Measurements from ENCODE around the gene ADGRL1.
A peak's percentile ranks its signal among the peaks of the same experiment; 100 is the strongest.

ADGRL1 gene

DNA sequence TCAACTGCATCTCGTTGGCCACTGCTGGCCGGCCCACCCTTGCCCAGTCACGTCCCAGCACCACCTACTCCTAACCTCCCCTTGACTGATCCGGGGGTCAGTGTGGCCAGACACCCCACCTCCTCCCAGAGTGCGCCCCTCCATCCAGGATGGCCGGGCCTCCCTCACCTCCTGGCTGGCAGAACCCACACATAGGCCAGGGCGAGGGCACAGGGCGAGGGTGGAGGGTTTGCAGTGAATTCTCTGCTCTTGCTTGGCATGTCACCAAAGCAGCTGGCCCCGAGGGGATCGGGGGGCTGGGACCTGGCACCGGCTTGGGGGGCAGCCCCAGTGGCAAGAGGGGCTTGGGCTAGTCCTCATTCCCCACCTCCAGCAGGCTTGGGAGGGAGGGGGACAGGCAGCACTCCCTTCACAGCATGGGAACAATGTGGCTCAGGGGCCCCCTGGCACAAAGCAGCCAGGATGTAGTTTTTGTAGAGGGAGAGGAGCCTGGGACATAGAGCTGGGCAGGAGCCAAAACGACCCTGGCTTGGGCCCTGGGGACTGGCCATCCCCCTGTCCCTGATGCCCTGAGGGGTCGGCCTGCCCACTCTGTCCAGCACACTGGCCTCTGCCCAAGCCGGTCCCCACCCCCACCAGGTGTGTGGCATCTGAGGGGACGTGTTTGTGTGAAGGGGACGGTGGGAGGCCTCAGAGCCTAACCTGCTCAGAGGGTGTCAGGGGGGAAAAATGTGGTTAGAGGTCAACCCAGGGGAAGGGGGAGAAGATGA, 41.1 kb downstream of the ADGRL1 start:
- no peak for DNase-seq (ENCODE audit: low read depth, low spot score)

DNA sequence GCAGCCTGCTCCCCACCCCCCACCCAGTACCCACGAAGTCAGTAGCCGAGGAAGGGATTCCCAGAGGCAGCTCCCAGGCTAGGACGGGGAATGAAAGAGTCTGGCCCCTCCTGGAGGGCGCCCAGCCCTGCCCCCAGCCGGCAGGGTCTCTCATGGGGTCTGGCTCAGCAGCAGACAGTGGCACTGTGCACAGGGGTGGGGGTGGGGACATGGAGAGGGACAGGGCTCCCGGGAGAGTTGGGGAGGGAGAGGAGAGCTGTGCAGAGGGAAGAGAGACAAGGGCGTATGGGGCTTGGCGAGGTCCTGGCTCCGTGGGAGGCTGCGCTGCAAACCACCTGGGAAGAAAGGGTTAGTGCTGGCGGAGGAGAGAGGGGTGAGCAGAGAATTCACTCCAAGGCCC, 41.9 kb downstream of the ADGRL1 start:
- H3K27ac ChIP-seq: no peak overlapping the region
- DNase-seq (ENCODE audit: low read depth, low spot score): no peak

More for the DNA sequence above, 41.1 kb downstream of the ADGRL1 start:
- no peak overlapping the region for H3K27ac ChIP-seq

- no peak overlapping the region for H3K27ac ChIP-seq
- no peak for DNase-seq (ENCODE audit: low read depth, low spot score)
Measured at GRCh38 chr19:14162871-14163297, 43.1 kb downstream of the ADGRL1 start.

DNA sequence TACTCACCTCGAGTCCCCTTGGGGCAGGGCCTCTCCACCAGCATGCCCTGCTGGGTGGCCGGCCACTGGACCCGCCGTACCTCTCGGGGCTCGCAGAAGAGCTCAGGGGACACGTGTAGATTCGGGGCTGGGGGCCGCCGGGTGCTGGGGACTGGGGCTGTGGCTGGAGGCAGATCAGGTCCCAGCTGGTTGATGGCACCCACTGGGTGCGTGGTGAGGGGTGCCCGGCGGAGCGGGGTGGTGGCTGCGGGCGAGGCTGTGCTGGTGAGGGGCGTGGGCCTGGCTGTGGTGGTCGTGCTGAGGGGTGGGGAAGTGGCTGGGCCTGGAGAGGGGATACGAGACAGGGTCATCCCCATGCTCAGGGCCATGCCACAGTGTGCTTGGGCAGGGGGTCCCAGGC, 44.7 kb downstream of the ADGRL1 start:
- H3K27ac ChIP-seq: no peak overlapping the region
- no peak for DNase-seq (ENCODE audit: low read depth, low spot score)

GRCh38 chr19:14160017-14160703, 45.8 kb downstream of the ADGRL1 start:
- DNase-seq (ENCODE audit: low read depth, low spot score): no peak
- H3K27ac ChIP-seq: no peak overlapping the region

- H3K27ac ChIP-seq: no peak overlapping the region
- no peak for DNase-seq (ENCODE audit: low read depth, low spot score)
Measured at GRCh38 chr19:14159059-14159458, 46.9 kb downstream of the ADGRL1 start.

DNA sequence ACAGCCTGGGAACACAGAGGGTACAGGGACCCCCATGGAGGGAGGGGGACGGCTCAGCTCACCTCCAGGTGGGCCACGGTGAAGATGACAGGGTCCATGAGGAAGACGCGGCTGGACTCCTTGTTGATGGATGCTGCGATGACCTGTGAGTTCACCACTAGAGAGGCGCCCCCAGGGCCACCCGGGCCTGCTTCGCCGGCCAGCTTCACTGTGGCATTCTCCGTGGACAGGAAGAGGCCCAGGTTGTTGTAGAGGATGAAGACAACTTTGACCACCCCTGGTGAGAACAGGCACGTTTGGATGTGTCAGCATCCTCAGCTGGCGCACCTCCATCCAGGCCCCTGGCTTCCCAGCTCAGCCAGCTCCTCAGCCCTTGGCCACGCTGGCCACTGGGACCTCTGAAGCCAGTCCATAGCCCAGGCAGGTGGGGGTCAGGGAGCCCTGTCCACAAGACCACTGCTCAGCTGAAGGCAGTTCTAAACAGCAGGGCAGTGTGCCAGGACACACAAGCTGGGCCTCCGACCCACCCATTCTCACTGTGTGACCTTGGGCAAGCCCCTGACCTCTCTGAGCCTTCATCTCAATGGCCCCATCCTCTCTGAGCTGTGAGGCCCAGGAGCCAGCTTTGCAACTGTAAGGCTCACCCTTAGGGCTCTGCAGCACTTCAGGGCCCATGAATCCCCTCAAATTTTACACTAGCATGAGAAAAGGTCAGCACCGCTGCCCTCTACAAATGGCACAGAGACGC, 47.5 kb downstream of the ADGRL1 start:
- DNase-seq (ENCODE audit: low read depth, low spot score): no peak
- H3K27ac ChIP-seq: no peak overlapping the region

GRCh38 chr19:14156971-14157717, 48.8 kb downstream of the ADGRL1 start:
- H3K27ac ChIP-seq: no peak overlapping the region
- DNase-seq (ENCODE audit: low read depth, low spot score): no peak

DNA sequence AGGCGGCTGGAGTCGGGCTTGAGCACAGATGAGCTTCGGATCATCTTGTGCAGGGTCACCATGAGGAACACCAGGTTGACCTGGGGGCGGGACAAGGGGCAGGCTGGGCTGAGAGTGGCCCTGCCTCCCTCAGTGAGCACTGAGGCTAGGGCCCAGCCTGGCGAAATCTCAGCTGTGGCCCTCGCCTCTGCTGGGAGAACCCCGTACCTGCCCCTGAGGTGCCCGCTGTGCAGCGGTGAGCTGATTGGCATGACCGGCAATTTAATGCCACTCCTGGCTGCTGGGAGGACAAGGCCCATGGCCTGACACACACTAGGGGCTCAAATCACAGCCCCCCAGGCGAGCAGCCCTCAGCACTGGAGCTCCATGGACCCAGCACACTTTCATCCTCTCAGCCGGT, 49.8 kb downstream of the ADGRL1 start:
- no peak for DNase-seq (ENCODE audit: low read depth, low spot score)
- H3K27ac ChIP-seq: no peak overlapping the region

DNA sequence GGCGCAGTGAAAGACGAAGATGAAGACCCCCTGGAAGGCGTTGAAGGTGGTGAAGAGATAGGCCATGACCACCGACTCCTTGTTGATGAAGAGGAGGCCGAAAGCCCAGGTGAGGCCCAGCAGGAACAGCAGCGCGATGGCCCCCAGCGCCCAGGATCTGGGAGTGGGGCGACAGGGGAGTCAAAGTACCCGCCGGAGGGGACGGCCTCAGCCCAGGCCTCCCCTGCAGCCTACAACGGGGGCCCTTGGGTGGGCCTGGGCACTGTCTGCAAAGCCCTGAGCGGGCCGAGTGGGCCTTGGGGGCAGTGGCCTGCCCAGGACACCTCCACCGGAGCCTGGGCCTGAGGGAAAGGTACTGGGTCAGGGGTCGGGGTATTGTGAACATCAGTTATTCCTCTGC, 50.6 kb downstream of the ADGRL1 start:
- no peak overlapping the region for H3K27ac ChIP-seq
- no peak for DNase-seq (ENCODE audit: low read depth, low spot score)

GRCh38 chr19:14152713-14153112, 53.3 kb downstream of the ADGRL1 start:
- H3K27ac ChIP-seq: no peak overlapping the region
- no peak for DNase-seq (ENCODE audit: low read depth, low spot score)

- no peak for DNase-seq (ENCODE audit: low read depth, low spot score)
- H3K27ac ChIP-seq: no peak overlapping the region
Measured at GRCh38 chr19:14150770-14151661, 55.0 kb downstream of the ADGRL1 start.

GRCh38 chr19:14150041-14150769, 55.8 kb downstream of the ADGRL1 start:
- DNase-seq (ENCODE audit: low read depth, low spot score): no peak
- H3K27ac ChIP-seq: no peak overlapping the region

GRCh38 chr19:14149509-14149994, 56.4 kb downstream of the ADGRL1 start:
- H3K27ac ChIP-seq: no peak overlapping the region
- DNase-seq (ENCODE audit: low read depth, low spot score): no peak

DNA sequence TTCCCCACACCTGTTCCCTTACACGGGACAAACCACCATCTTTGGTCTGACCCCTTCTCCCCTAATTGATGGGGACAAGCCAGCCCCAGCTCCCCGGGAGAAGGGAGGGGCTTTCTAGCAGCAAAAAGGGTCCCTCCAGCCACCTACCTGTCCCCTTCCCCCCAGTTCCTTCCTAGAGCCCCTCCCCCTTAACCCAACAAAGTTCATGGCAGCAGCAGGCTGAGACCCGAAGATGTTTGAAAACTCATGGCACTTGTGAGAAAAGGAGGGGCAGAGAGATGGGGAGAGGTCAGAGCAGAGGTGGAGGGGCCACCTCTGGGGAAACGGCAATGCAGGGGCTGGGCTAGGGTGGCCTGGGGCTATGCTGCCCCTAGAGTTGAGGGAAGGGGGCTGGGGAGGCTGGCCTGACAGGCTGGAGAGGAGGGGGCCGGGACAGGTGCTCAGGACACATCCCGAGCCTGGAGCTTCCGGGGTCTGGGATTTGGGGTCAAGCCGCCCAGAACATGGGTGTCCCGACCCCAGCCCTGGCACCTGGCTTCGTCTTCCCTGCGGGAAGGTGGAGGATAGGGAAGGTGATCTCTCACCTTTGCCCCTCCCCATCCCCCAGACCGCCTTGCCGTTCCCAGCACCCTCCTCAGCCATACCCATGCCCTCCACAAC, 57.1 kb downstream of the ADGRL1 start:
- no peak for DNase-seq (ENCODE audit: low read depth, low spot score)
- H3K27ac ChIP-seq: no peak overlapping the region

- no peak for DNase-seq (ENCODE audit: low read depth, low spot score)
- no peak overlapping the region for H3K27ac ChIP-seq
Measured at GRCh38 chr19:14147797-14148605, 58.0 kb downstream of the ADGRL1 start.

DNA sequence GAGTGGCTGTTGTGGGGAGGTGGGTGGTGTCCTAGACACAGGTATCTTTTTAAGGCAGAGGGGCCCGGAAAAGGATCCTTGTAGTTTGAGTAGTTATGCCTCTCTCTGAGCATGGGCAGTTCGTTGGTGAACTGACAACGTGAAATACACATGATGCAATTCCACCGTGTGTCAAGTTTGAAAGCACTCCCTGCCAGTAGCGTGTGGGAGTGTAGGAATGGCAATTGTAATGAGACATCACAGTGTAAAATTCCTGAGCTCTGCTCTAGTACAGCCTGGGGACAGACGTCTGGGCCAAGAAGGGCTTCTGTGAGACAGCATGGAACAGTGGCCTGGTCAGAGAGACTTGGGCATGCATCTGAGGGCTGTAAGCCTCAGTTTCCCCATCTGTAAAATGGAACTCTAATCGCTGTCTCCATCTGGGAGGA, 59.2 kb downstream of the ADGRL1 start:
- H3K27ac ChIP-seq: peak overlapping the region; percentile 45
- no peak for DNase-seq (ENCODE audit: low read depth, low spot score)
